Measurements from ENCODE around the gene SPATA16. TPM values are rescaled to one million over a fixed set of nuclear protein-coding genes. Genes with fewer than 3 reads are reported as not detected.
"Not testable (repeated sequence)": the region's sequence is repeated elsewhere in the genome, so short reads cannot be mapped to it uniquely, and the experiment has no call there.

Gene SPATA16
- total RNA-seq, 2 experiments from 2014 or later = not detected

DNA sequence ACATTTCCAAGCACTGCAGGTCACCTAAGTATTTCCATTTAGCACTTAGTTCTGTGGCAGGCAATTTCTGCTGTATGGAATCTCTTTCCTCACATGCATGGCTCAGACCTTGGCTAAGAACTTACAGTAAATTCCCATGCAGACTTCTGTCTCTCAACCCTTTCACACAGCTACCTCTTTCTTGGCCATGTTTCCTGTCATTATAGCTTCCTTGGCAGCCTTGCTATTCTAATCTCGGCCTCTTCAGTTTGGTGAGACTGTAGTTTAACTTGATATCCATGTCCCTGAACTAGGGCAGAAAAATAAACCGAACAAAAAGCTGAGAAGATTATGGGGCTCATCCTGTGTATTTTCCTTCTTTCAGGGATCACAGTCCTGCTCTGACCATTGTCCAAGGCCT, 96.0 kb downstream of the SPATA16 start:
- Mint-ChIP-seq H3K4me1 (no peaks in the 10 kb centered on the region), H3K9me3 (no peaks in the 10 kb centered on the region), H3K27me3 (no peaks in the 10 kb centered on the region), H3K4me3 (no peak overlapping the region), H3K27ac (no peak overlapping the region), H3K36me3 (no peaks in the 10 kb centered on the region)
- ATAC-seq (ENCODE audit: low read depth) = no peak
- DNase-seq = no peak
- POLR2A ChIA-PET = no interaction called here

- ATAC-seq (ENCODE audit: low read depth) (no peak), DNase-seq (no peak)
- POLR2A ChIA-PET = no interaction called here
- H3K27ac Mint-ChIP-seq = no peak overlapping the region
- H3K36me3 Mint-ChIP-seq = no peaks in the 10 kb centered on the region
- no peaks in the 10 kb centered on the region for H3K9me3 Mint-ChIP-seq
- no peaks in the 10 kb centered on the region for H3K27me3 Mint-ChIP-seq
- H3K4me3 Mint-ChIP-seq = no peak overlapping the region
- no peaks in the 10 kb centered on the region for H3K4me1 Mint-ChIP-seq
Observed at GRCh38 chr3:173043757-173044156, 97.3 kb downstream of the SPATA16 start.

DNA sequence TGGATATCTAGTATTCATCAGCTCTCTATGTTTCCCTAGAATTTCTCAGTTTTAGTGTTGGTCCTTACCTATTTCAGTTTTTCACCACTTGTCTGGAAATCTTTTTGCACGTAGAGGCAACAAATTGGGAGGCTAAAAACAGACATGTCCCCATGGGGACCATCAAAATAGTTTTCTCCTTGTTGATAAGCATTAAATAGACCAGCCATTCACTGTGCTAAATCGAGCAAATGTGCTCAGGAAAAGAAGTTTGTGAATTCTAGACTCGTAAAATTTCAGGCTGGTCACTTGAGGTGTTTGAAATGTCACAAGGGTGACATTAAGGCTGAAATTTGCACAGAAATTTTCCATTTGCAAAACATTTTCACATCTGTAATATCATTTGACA, 102.6 kb downstream of the SPATA16 start:
- ATAC-seq (ENCODE audit: low read depth) (no peak), DNase-seq (no peak)
- H3K27ac Mint-ChIP-seq = no peak overlapping the region
- POLR2A ChIA-PET = no interaction called here
- H3K9me3 Mint-ChIP-seq = no peaks in the 10 kb centered on the region
- H3K4me1 Mint-ChIP-seq = no peaks in the 10 kb centered on the region
- no peaks in the 10 kb centered on the region for H3K36me3 Mint-ChIP-seq
- no peaks in the 10 kb centered on the region for H3K27me3 Mint-ChIP-seq
- H3K4me3 Mint-ChIP-seq = no peak overlapping the region

DNA sequence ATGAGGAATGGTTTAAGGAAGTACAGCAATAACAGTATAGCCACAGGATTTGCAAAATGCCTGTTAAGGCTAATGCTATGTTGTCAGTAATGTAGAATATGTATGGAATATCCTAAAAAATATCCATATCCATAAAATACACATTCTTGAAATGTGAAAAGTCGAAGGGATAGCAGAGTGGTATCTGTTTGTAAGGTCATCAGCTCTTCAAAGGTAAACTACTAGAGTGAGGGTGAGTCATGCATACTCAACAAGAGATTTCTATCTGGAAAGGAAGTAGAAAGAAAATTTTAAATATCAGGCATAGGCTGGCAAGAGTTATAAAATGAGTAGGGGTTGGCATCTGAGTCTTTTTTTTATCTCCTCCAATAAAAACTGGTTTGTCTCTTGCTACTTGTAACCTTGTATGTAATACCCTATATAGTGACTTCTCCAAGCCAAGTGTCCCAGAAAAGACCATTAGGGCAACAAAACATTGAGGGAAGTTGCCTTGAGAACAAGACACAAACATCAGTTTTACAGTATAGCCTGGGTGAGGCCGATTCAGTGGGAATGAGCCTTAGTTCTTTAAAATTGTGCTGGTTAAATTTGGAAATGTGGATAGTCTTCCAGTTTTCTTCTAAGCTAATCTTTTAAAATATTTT, 103.1 kb downstream of the SPATA16 start:
- no peaks in the 10 kb centered on the region for H3K36me3 Mint-ChIP-seq
- DNase-seq = no peak
- ATAC-seq (ENCODE audit: low read depth) = no peak
- POLR2A ChIA-PET = no interaction called here
- H3K27me3 Mint-ChIP-seq = no peaks in the 10 kb centered on the region
- H3K27ac Mint-ChIP-seq = no peak overlapping the region
- no peaks in the 10 kb centered on the region for H3K4me1 Mint-ChIP-seq
- no peak overlapping the region for H3K4me3 Mint-ChIP-seq
- no peaks in the 10 kb centered on the region for H3K9me3 Mint-ChIP-seq

DNA sequence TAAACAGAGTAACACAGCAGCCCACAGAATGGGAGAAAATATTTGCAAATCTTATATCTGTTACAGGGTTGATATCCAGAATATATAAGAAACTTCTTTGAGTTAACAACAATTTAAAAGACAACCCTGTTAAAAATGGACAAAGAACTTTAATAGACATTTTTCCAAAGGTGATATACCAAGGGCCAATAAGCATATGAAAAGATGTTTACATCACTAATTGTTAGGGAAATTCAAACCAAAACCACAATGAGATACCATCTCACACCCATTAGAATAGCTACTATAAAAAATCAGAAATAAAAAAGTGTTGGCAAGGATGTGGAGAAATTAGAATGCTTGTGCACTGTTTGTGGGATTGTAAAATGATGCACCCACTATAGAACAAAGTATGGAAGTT, 110.8 kb downstream of the SPATA16 start:
- Mint-ChIP-seq H3K9me3 (no peaks in the 10 kb centered on the region), H3K4me1 (no peaks in the 10 kb centered on the region), H3K27me3 (no peaks in the 10 kb centered on the region), H3K36me3 (no peaks in the 10 kb centered on the region), H3K27ac (no peak overlapping the region), H3K4me3 (no peak overlapping the region)
- POLR2A ChIA-PET = no interaction called here
- DNase-seq (no peak), ATAC-seq (ENCODE audit: low read depth) (no peak)

- H3K36me3 Mint-ChIP-seq = no peaks in the 10 kb centered on the region
- no peaks in the 10 kb centered on the region for H3K9me3 Mint-ChIP-seq
- H3K27ac Mint-ChIP-seq = no peak overlapping the region
- H3K4me3 Mint-ChIP-seq = no peak overlapping the region
- no peaks in the 10 kb centered on the region for H3K4me1 Mint-ChIP-seq
- H3K27me3 Mint-ChIP-seq = no peaks in the 10 kb centered on the region
- DNase-seq (no peak), ATAC-seq (ENCODE audit: low read depth) (no peak)
- POLR2A ChIA-PET = no interaction called here
Observed at GRCh38 chr3:173028351-173028750, 112.7 kb downstream of the SPATA16 start.

- Mint-ChIP-seq H3K27me3 (no peaks in the 10 kb centered on the region), H3K4me3 (no peak overlapping the region), H3K9me3 (no peaks in the 10 kb centered on the region), H3K27ac (no peak overlapping the region), H3K36me3 (no peaks in the 10 kb centered on the region), H3K4me1 (no peaks in the 10 kb centered on the region)
- POLR2A ChIA-PET = no interaction called here
- no peak for ATAC-seq (ENCODE audit: low read depth)
- DNase-seq = no peak
Observed at GRCh38 chr3:173027429-173027828, 113.6 kb downstream of the SPATA16 start.

DNA sequence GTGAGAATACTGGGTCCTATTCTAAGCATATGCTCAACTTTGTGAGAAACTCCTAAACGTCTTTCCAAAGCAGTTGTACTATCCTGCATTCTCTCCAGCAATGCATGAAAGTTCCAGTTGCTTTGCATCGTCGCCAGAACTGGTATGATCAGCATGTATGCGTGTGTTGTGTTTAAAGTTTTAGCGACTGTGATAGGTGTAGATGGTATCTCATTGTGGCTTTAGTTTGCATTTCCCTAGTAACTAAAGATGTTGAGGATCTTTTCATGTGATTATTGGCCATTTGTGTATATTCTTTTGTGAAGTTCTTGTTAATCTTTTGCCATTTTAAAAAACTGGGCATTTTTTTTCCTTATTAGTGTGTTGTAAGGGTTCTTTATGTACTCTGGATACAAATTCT, 115.1 kb downstream of the SPATA16 start:
- POLR2A ChIA-PET = no interaction called here
- no peak for DNase-seq
- Mint-ChIP-seq H3K27me3 (no peaks in the 10 kb centered on the region), H3K36me3 (no peaks in the 10 kb centered on the region), H3K27ac (no peak overlapping the region), H3K4me3 (no peak overlapping the region), H3K4me1 (no peaks in the 10 kb centered on the region), H3K9me3 (no peaks in the 10 kb centered on the region)
- no peak for ATAC-seq (ENCODE audit: low read depth)

DNA sequence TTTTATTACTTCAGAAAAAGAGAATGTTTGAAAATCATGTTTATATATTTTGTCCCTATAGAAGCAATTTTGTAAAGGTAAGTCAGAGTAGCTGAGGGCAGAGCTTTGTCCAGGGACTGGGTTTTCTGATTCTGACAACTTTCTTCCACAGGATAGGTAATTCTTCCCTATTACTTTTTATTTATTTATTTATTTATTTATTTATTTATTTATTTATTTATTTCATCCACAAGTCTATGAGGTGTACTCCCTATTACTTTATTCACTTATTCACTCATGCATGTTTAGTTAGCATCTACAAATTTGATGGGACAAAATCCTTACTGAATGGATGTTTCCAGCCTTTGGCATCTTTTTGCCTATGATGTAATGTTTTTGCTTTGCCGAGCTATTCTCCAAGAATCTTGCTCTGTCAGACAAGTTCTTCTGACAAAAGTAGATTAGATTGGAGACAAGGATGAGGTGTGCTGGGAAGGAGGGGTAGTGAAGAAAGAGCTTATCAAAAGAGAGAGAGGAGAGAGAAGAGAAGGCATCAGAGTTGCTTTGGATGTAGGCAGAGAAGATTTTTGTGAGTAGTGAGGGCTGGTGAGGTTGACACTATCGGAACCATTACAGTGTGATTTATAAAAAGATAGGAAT, 119.4 kb downstream of the SPATA16 start:
- no peak overlapping the region for H3K4me3 Mint-ChIP-seq
- no peaks in the 10 kb centered on the region for H3K9me3 Mint-ChIP-seq
- H3K27me3 Mint-ChIP-seq = no peaks in the 10 kb centered on the region
- POLR2A ChIA-PET = no interaction called here
- no peak overlapping the region for H3K27ac Mint-ChIP-seq
- DNase-seq (no peak), ATAC-seq (ENCODE audit: low read depth) (no peak)
- no peaks in the 10 kb centered on the region for H3K4me1 Mint-ChIP-seq
- H3K36me3 Mint-ChIP-seq = no peaks in the 10 kb centered on the region

DNA sequence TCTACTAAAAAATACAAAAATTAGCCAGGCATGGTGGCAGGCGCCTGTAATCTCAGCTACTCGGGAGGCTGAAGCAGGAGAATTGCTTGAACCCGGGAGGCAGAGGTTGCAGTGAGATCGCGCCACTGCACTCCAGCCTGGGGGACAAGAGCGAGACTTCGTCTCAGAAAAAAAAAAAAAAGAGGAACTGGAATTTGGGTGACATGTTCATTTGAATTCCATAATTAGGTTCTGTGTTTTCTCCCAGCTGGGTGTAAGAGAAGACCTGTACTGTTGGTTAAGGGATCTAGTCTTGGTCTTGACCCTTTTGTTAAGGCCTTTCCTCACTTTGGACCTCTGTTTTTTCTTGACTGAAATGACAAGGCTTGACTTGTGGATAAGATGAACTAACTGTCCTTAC, 120.9 kb downstream of the SPATA16 start:
- H3K27ac Mint-ChIP-seq; POLR2A ChIA-PET; H3K27me3 Mint-ChIP-seq; DNase-seq; H3K4me1 Mint-ChIP-seq; H3K36me3 Mint-ChIP-seq; ATAC-seq (ENCODE audit: low read depth); H3K4me3 Mint-ChIP-seq; H3K9me3 Mint-ChIP-seq: not testable (repeated sequence)

- no peaks in the 10 kb centered on the region for H3K4me1 Mint-ChIP-seq
- ATAC-seq (ENCODE audit: low read depth) (no peak), DNase-seq (no peak)
- POLR2A ChIA-PET = no interaction called here
- no peak overlapping the region for H3K27ac Mint-ChIP-seq
- no peaks in the 10 kb centered on the region for H3K27me3 Mint-ChIP-seq
- H3K9me3 Mint-ChIP-seq = no peaks in the 10 kb centered on the region
- H3K4me3 Mint-ChIP-seq = no peak overlapping the region
- no peaks in the 10 kb centered on the region for H3K36me3 Mint-ChIP-seq
Observed at GRCh38 chr3:173019378-173019777, 121.7 kb downstream of the SPATA16 start.

- no peaks in the 10 kb centered on the region for H3K9me3 Mint-ChIP-seq
- POLR2A ChIA-PET = no interaction called here
- H3K36me3 Mint-ChIP-seq = no peaks in the 10 kb centered on the region
- H3K4me1 Mint-ChIP-seq = no peaks in the 10 kb centered on the region
- no peaks in the 10 kb centered on the region for H3K27me3 Mint-ChIP-seq
- DNase-seq (no peak), ATAC-seq (ENCODE audit: low read depth) (no peak)
- no peak overlapping the region for H3K4me3 Mint-ChIP-seq
- H3K27ac Mint-ChIP-seq = no peak overlapping the region
Observed at GRCh38 chr3:173018758-173019157, 122.3 kb downstream of the SPATA16 start.

- Mint-ChIP-seq H3K4me3 (no peak overlapping the region), H3K27ac (no peak overlapping the region), H3K4me1 (no peaks in the 10 kb centered on the region), H3K36me3 (no peaks in the 10 kb centered on the region), H3K27me3 (no peaks in the 10 kb centered on the region), H3K9me3 (no peaks in the 10 kb centered on the region)
- ATAC-seq (ENCODE audit: low read depth) = no peak
- DNase-seq = no peak
- POLR2A ChIA-PET = no interaction called here
Observed at GRCh38 chr3:173013219-173013832, 127.7 kb downstream of the SPATA16 start.

GRCh38 chr3:173009410-173009809, 131.6 kb downstream of the SPATA16 start:
- no peak for DNase-seq
- H3K36me3 Mint-ChIP-seq = no peaks in the 10 kb centered on the region
- H3K27ac Mint-ChIP-seq = no peak overlapping the region
- ATAC-seq (ENCODE audit: low read depth) = no peak
- no peaks in the 10 kb centered on the region for H3K27me3 Mint-ChIP-seq
- no peak overlapping the region for H3K4me3 Mint-ChIP-seq
- H3K4me1 Mint-ChIP-seq = no peaks in the 10 kb centered on the region
- POLR2A ChIA-PET = no interaction called here
- no peaks in the 10 kb centered on the region for H3K9me3 Mint-ChIP-seq

Data from activated naive CD8-positive, alpha-beta T cell treated with anti-CD3 and anti-CD28 coated beads, Interleukin-2, amount 10 ng/mL, durations not matched to agents 7 days and 5 days (primary cell).